Muscle of back (tissue), 11 donors: ENCODE results near the gene NFATC1. TPM values are rescaled to one million over a fixed set of nuclear protein-coding genes. Genes with fewer than 3 reads are reported as not detected.

ENCODE experiments used
- DNase-seq, 3 donors: peaks; one replicate each; pipeline versions ENCODE4 v3.0.0 to v3.0.0-alpha.2; 2013
- polyA plus RNA-seq, 10 donors: library from polyadenylated mRNA; unstranded; fragments of 120-200 nt; gene quantifications; one replicate each; pipeline ENCODE4 v1.2.1, GENCODE V29; 2013; ENCODE audit not compliant: insufficient read length in 10 of 10

Gene NFATC1
- polyA plus RNA-seq, 10 donors: 10.5 to 19.4 (median 12.7) TPM

- DNase-seq: no peak
Measured at GRCh38 chr18:79422022-79422782, 26.5 kb downstream of the NFATC1 start.

- DNase-seq: no peak
Measured at GRCh38 chr18:79422783-79423165, 27.0 kb downstream of the NFATC1 start.

- DNase-seq: no peak
Measured at GRCh38 chr18:79423211-79424007, 27.7 kb downstream of the NFATC1 start.

- DNase-seq: no peak
Measured at GRCh38 chr18:79424008-79424565, 28.4 kb downstream of the NFATC1 start.

GRCh38 chr18:79424880-79425568 lies 29.3 kb downstream of the NFATC1 start:
- no peak for DNase-seq

GRCh38 chr18:79425569-79425886 lies 29.8 kb downstream of the NFATC1 start:
- DNase-seq: no peak

GRCh38 chr18:79426376-79427300 lies 30.9 kb downstream of the NFATC1 start:
- DNase-seq: no peak

GRCh38 chr18:79427368-79428225 lies 31.9 kb downstream of the NFATC1 start:
- DNase-seq: no peak

- no peak for DNase-seq
Measured at GRCh38 chr18:79428287-79428686, 32.6 kb downstream of the NFATC1 start.

- DNase-seq: no peak
Measured at GRCh38 chr18:79429381-79429780, 33.7 kb downstream of the NFATC1 start.

- no peak for DNase-seq
Measured at GRCh38 chr18:79429785-79430281, 34.1 kb downstream of the NFATC1 start.

- DNase-seq: no peak
Measured at GRCh38 chr18:79432376-79433120, 36.8 kb downstream of the NFATC1 start.

- no peak for DNase-seq
Measured at GRCh38 chr18:79433431-79433830, 37.7 kb downstream of the NFATC1 start.

- no peak for DNase-seq
Measured at GRCh38 chr18:79434607-79435401, 39.1 kb downstream of the NFATC1 start.

GRCh38 chr18:79436556-79437275 lies 41.0 kb downstream of the NFATC1 start:
- DNase-seq: no peak

- DNase-seq: peak in 1 of 3 donors; percentile 55
Measured at GRCh38 chr18:79438089-79438897, 42.6 kb downstream of the NFATC1 start.
